ENCODE measurements around the gene TUT1. TPM values are rescaled to one million over a fixed set of nuclear protein-coding genes. Genes with fewer than 3 reads are reported as not detected.

TUT1 gene
- total and polyA plus RNA-seq, 2 of the 4 experiments (the other 2 are of a cell fraction) = 4.3 to 10.1 TPM

GRCh38 chr11:62603072-62603408 lies 11.7 kb upstream of the TUT1 start:
- dilution Hi-C loops (cut with HindIII; ENCODE audit: low sequenced_read_pairs, unreplicated experiment) = no loop called here
- Histone ChIP-seq H2AFZ (replicated peaks; ENCODE audit: low read length, poor library complexity) (peak overlapping the region; percentile 87), H3K4me2 (ENCODE audit: low read depth, low read length) (no peak overlapping the region)

More at GRCh38 chr11:62603072-62603408, 11.7 kb upstream of the TUT1 start:
- H4K5ac ChIP-seq (ENCODE audit: low read depth, low read length) = no peak overlapping the region
- no peak overlapping the region for H3K14ac ChIP-seq (replicated peaks; ENCODE audit: low read depth, low read length)
- H3K4me1 ChIP-seq (ENCODE audit: control insufficient read depth, insufficient read depth, low read length) = peaks cover 7% of the 10 kb centered on the region
- peaks cover 5% of the 10 kb centered on the region for H3K9me1 ChIP-seq (ENCODE audit: insufficient read depth, low read length)
- TF ChIP-seq BHLHE40 (IDR thresholded peaks at IDR 0.05; ENCODE audit: low read depth, low read length) = no peak
- TF ChIP-seq USF2 (IDR thresholded peaks at IDR 0.05; ENCODE audit: low read depth, low read length) = no peak
- no peak for TF ChIP-seq SMC3 (IDR thresholded peaks at IDR 0.05; ENCODE audit: low read depth, low read length)
- TF ChIP-seq CHD1 (IDR thresholded peaks at IDR 0.05; ENCODE audit: low read depth, low read length) = no peak
- no peak for TF ChIP-seq RFX5 (IDR thresholded peaks at IDR 0.05; ENCODE audit: low read depth, low read length)
- TF ChIP-seq RCOR1 (IDR thresholded peaks at IDR 0.05; ENCODE audit: insufficient replicate concordance, low read length) = no peak
- no peak for TF ChIP-seq RAD21 (IDR thresholded peaks at IDR 0.05; ENCODE audit: low read length)
- no peak for TF ChIP-seq CTCF (conservative IDR thresholded peaks at IDR 0.05; ENCODE audit: low read depth, low read length)
- TF ChIP-seq ELK1 (IDR thresholded peaks at IDR 0.05; ENCODE audit: borderline replicate concordance, low read depth, low read length) = no peak
- no peak for TF ChIP-seq FOS (IDR thresholded peaks at IDR 0.05; ENCODE audit: low read depth, low read length)
- no peak for TF ChIP-seq NFE2L2 (IDR thresholded peaks at IDR 0.05; ENCODE audit: low read depth, low read length)
- no peak for TF ChIP-seq MXI1 (IDR thresholded peaks at IDR 0.05; ENCODE audit: borderline replicate concordance, low read depth, low read length)
- no peak for TF ChIP-seq POLR2A (IDR thresholded peaks at IDR 0.05; ENCODE audit: low read depth, low read length)
- no peak for TF ChIP-seq MAFK (IDR thresholded peaks at IDR 0.05; ENCODE audit: low read depth, low read length)
- TF ChIP-seq CEBPB (IDR thresholded peaks at IDR 0.05; ENCODE audit: low read depth, low read length) = no peak
- TF ChIP-seq MAZ (IDR thresholded peaks at IDR 0.05; ENCODE audit: borderline replicate concordance, low read depth, low read length) = no peak
- H3K79me1 ChIP-seq (ENCODE audit: low read depth in 1 of 2, low read length in 2 of 2) = peaks cover 9 to 28% of the 10 kb centered on the region in 2 experiments
- H2AK5ac ChIP-seq (ENCODE audit: low read depth, low read length) = peak overlapping the region; percentile 46
- DNase-seq = no peak
- H3K9me3 ChIP-seq (ENCODE audit: control insufficient read depth, insufficient read depth, low read length) = no peaks in the 10 kb centered on the region
- no peak overlapping the region for H2BK20ac ChIP-seq (ENCODE audit: low read depth, low read length)
- ChIA-PET POLR2A (ENCODE audit: unreplicated experiment) (interaction anchor here (1.0 kb wide), 1 partner anchor 11 kb away, joined by 4 read pairs; no protein-coding TSS in a partner anchor), CTCF (no interaction called here)
- H3K27ac ChIP-seq (ENCODE audit: insufficient read depth, low read length) = no peak overlapping the region
- H2BK15ac ChIP-seq (ENCODE audit: low read depth, low read length) = no peak overlapping the region
- intact Hi-C loops (cut with micrococcal nuclease) (no loop called here), in situ Hi-C loops (cut with MboI; ENCODE audit: low sequenced_read_pairs) (no loop called here)
- BruUV-seq (replicated peaks) = no TSS peak
- H3K18ac ChIP-seq (ENCODE audit: low read depth, low read length) = no peak overlapping the region
- H4K91ac ChIP-seq (ENCODE audit: insufficient read depth, low read depth, low read length) = no peak overlapping the region
- peak overlapping the region; percentile 18 for H2AK9ac ChIP-seq (replicated peaks; ENCODE audit: low read depth, low read length, poor library complexity)
- peak overlapping the region in 1 of 2 experiments; percentile 20; a peak in 2 of 4 replicates for H4K8ac ChIP-seq (ENCODE audit: low read depth in 2 of 2, low read length in 2 of 2)
- H4K20me1 ChIP-seq (ENCODE audit: insufficient read depth, low read length) = peaks cover 17% of the 10 kb centered on the region; the same call in 1 of the 2 replicates
- WGBS, 2 experiments (ENCODE audit: extremely low coverage in 2 of 2, insufficient read length in 1 of 2) = 80% methylated on average over 1 of the region's 13 CpGs; no CpG with 5 or more reads in 1 of the 2 experiments
- H2BK5ac ChIP-seq (ENCODE audit: low read depth, low read length, poor library complexity, severe bottlenecking) = no peak overlapping the region
- H3K27me3 ChIP-seq (ENCODE audit: control insufficient read depth, insufficient read depth, low read length) = no peaks in the 10 kb centered on the region
- peaks cover 26% of the 10 kb centered on the region for H3K36me3 ChIP-seq (ENCODE audit: control insufficient read depth, insufficient read depth, low read length)
- no peak overlapping the region for H2BK120ac ChIP-seq (ENCODE audit: low read depth, low read length)
- H3K9ac ChIP-seq (ENCODE audit: low read depth, low read length) = no peak overlapping the region
- no peak overlapping the region for H3K4me3 ChIP-seq (ENCODE audit: insufficient read depth, low read depth, low read length)
- no peak overlapping the region for H3K56ac ChIP-seq (ENCODE audit: extremely low read depth, insufficient read depth, low read length)
- no peak overlapping the region; the same call in 1 of the 2 replicates for H3K23ac ChIP-seq (ENCODE audit: low read depth, low read length)
- no peak for ATAC-seq (ENCODE audit: low read depth)
- no peak overlapping the region for H3K4ac ChIP-seq (ENCODE audit: low read depth, low read length)
